ENCODE data around the gene KCTD19. TPM values are rescaled to one million over a fixed set of nuclear protein-coding genes. Genes with fewer than 3 reads are reported as not detected.
A peak's percentile ranks its signal among the peaks of the same experiment; 100 is the strongest.

KCTD19 gene
- total RNA-seq, 1 donor from 2014 or later, result not detected

- no peak for DNase-seq (ENCODE audit: low spot score)
Observed at GRCh38 chr16:67283039-67283825, 43.3 kb downstream of the KCTD19 start.

DNA sequence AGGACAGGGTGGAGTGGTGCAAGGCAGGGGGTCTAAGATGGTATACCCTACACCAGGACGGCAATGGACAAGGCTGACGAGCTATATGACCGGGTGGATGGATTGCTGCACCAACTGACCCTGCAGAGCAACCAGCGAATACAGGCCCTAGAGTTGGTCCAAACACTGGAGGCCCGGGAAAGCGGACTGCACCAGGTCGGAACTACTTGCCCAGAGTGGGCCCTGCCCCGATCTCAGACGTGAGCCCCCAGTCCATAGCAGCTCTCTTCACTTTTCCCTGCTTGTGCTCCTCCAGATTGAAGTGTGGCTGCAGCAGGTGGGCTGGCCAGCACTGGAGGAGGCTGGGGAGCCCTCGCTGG lies 44.1 kb downstream of the KCTD19 start:
- no peak for DNase-seq (ENCODE audit: low spot score)

DNA sequence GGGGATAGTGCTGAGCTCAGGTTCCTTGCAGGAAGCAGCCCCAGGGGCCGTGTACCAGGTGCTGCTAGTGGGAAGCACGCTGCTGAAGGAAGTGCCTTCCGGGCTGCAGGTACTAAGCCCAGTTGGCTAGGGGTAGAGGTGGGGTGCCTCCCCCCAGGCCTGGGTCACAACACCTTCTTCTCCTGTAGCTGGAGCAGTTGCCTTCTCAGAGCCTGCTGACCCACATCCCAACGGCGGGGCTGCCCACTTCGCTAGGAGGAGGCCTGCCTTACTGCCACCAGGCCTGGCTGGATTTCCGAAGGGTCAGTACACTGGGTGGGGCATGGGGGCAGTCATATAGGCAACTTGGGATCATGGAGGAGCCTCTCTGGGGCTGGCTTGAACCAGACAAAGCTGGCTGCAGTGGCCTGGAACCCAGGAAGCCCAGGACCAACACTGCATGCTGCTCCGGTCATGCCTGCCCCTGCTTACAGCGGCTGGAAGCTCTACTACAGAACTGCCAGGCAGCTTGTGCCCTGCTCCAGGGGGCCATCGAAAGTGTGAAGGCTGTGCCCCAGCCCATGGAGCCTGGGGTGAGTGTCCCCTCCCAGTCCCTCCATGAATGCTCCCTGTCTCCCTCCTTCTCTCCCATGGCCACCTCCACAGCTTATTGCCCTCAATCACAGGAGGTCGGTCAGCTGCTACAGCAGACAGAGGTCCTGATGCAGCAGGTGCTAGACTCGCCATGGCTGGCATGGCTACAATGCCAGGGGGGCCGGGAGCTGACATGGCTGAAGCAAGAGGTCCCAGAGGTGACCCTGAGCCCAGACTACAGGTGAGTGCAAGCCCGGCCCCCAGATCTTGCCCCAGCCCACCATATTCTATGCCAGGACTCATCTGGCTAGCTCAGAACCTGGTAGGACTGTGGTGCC lies 44.8 kb downstream of the KCTD19 start:
- DNase-seq (ENCODE audit: low spot score), result no peak

DNA sequence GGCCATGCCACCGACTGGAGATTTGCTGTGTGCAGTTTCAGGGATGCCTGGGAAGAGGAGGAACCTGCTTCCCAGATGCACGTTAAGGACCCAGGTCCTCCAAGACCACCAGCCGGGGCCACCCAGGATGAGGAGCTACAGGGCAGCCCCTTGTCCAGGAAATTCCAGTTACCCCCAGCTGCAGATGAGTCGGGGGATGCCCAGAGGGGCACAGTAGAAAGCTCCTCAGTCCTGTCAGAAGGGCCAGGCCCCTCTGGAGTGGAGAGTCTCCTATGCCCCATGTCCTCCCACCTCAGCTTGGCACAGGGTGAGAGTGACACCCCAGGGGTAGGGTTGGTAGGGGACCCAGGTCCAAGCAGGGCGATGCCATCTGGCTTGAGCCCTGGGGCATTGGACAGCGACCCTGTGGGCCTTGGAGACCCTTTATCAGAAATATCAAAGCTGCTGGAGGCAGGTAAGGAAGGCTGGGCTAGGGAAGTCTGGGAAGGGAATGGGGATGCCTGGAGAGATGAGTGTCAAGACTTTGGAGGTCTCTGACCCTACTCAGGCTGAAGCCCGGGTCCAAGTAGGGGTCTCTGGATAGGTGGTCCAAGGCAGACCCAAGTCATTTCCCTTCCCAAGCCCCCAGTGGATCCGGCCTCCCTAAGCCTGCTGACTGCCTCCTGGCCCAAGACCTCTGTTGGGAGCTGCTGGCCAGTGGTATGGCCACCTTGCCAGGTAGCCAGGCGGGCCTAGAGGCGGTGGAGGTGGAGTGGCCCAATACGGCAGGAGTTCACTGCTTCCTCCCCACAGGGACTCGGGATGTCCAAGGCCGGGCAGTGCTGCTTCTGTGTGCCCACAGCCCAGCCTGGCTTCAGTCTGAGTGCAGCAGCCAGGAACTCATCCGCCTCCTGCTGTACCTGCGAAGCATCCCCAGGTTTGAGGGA lies 46.2 kb downstream of the KCTD19 start:
- DNase-seq (ENCODE audit: low spot score), result no peak

DNA sequence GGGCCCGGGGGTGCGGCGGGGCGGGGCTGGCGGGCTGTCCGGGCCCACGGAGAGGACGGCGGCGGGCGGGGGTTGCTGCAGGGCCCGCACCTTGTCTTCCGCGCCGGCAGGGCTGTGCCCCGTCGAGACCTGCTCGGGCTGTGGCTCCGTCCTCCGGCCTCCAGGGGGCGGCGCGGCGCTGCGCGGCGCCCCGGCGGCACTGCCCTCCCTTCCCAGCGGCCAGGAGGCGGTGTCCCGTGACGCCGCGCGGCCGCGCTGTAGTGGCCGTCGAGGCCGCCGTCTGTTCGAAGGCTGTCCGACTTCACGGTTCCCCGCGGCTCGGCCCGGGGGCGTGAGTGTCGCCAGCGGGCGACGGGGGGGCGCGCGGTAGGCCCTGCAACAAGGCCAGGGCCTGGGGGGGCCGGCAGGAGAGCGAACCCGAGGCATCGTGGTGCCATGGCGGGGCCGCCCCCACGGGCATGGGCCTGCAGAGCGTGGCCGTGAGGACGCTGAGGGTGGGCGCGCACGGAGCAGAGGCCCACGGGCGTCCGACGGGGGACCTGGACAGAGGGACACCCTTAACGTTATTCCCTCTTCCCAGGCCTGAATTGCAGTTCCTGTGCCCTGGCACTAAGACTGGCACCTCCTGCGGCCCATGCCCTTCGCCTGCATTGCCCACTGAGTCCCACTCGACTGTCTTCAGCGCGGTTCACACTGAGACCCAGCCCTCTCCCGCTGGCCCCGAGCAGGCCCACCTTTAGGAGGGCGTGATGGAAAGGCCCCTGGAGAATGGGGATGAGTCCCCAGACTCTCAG lies 47.0 kb downstream of the KCTD19 start, which contains the start of gene PLEKHG4:
TSS of gene PLEKHG4 (plus strand) at position 237 of the 794 bp plus-strand sequence. CDS start at position 750, 513 bp downstream.
- peak; percentile 70 for DNase-seq (ENCODE audit: low spot score)

- no peak for DNase-seq (ENCODE audit: low spot score)
Observed at GRCh38 chr16:67278773-67279295, 47.7 kb downstream of the KCTD19 start.

DNA sequence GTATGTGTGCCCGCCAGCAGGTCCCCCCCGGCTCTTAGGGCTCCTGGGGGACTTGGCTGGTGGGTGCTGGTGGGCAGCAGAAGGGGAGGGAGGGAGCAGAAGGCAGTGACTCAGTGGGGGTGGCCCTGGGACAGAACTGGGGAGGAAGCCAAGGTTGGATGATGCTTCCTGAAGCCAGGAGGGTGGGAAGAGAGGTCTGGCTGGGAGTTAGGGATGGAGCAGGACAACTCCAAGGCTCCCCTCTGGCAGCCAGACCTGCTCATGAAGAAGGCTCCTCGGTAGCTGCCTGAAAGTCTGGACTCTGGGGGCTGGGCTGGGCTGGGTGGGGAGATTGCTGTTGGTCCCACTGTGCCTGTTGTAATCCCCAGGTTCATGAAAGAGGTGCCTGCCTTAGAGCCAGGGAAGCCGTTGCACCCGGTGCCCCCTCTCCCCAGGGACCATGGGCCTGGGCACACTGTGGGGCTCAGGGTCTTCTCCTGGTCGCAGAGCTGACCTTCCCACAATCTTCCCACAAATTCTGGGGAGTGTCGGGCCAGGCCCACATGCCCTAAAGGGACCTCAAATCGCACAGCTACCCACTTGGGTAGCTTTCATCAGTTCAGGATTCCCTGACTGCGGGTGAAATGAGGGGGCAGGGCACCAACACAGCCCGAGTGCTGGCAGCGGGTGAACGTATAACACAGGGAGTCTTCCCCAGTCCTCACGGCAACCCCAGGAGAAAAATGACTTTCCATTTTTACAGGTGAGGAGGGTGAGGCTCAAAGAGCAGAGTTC lies 48.4 kb downstream of the KCTD19 start:
- DNase-seq (ENCODE audit: low spot score), result no peak

DNA sequence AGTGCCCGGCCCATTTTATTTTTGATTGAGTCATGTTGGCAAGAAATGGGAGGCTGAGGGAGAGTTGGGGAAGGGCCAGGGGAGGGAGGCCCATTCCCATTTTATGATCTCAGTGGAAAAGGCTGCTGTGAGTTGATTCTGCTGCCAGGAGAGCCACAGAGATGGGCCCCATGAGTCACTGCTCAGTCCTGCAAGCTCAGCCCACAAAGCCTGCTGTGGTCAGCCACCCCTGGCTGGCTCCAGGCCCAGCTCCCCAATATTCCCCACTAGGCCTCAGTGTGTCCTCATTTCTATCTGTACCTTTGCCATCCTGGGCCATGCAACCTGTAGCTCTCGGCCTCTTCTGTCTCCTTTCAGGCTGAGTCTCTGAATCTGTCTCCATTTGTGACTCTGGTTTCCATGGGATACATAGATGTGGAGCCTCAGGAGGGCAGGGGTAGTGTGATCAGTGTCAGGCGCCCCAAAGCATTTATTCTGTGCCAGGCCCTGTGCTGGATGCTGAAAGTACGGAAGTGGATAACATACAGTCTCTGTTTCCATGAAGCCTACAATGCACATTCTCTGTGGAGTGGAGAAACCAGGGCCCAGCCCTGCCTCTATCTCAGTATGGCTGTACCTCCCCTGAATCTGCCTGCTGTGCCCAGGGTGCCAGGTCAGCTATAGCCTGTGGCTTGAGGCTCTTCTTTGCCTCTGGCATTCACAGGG lies 49.1 kb downstream of the KCTD19 start:
- DNase-seq (ENCODE audit: low spot score), result no peak

- no peak for DNase-seq (ENCODE audit: low spot score)
Observed at GRCh38 chr16:67275321-67275720, 51.2 kb downstream of the KCTD19 start.

DNA sequence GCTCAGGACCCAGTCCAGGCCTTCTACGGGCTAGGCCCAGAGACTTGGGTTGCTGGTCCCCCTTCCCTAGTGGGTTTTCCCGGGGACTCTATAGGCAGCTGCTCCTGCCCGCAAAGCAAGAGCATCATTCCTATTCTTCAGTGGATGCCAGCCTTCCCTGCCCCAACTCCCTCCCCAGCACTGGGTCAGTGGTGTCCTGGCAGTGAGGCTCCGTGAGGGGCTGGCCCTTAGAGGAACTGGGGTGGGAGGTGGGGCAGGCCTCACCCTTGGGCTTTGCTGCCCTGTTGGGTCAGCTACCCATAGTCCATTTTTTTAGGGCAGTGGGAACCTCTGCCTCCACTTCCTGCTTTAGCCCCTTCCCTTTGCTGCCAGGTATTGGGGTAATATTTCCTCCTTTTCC lies 55.1 kb downstream of the KCTD19 start:
- DNase-seq (ENCODE audit: low spot score), result no peak

DNA sequence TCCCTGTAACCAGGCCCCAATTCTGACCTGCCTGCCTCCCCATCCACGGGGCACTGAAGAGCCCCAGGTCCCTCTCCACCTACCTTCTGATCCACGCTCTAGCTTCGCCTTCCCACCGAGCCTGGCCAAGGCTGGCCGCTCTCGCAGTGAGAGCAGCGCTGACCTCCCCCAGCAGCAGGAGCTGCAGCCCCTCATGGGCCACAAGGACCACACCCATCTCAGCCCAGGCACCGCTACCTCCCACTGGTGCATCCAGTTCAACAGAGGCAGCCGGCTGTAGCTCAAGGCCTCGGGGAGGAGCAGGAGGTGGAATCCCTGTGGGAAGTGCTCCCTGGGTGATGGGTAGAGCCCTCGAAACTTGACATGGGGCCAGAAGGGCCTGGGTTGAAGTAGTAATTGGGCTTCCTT lies 55.6 kb downstream of the KCTD19 start:
- DNase-seq (ENCODE audit: low spot score), result no peak

DNA sequence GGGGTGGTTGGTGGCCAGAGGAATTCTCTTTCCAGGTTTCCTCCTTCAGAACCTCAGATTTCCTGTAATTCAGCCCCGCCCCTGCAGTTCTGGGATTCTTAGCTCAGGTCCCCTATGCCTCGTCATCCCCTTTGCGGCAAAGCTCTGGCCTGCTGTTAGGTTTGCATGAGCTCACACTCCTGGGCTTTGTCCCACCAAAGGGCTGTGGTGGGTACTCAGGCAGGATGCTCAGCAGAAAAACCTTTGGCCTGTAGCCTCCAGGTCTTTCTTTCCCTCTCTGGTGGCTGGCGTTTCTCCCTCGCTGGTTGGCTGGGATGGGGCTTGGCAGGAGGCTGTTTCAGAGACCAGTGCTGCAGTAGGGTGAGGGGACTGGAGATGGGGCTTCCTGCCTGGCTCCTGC lies 56.8 kb downstream of the KCTD19 start:
- no peak for DNase-seq (ENCODE audit: low spot score)

GRCh38 chr16:67268136-67268579 lies 58.4 kb downstream of the KCTD19 start:
- DNase-seq (ENCODE audit: low spot score), result no peak

DNA sequence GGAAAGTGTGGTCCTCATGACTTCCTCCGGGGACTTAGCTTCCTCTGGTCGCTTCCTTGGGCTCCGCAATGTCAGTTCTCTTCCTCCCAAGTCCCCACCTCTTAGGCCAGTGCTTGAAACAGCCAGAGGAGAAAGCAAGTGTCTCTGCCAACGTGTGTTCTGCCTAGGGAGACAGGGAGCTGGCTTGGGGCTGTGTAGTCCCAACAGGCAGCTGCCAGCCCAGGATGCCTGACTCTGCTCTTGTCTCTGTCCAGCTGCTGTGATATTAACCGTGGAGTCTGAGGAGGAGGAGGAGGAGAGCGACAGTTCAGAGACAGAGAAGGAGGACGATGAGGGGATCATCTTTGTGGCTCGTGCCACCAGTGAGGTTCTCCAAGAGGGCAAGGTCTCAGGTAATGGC lies 60.7 kb downstream of the KCTD19 start:
- no peak for DNase-seq (ENCODE audit: low spot score)

- DNase-seq (ENCODE audit: low spot score), result no peak
Observed at GRCh38 chr16:67264866-67265265, 61.7 kb downstream of the KCTD19 start.

- no peak for DNase-seq (ENCODE audit: low spot score)
Observed at GRCh38 chr16:67264277-67264676, 62.3 kb downstream of the KCTD19 start.

- DNase-seq (ENCODE audit: low spot score), result no peak
Observed at GRCh38 chr16:67263201-67263600, 63.3 kb downstream of the KCTD19 start.

GRCh38 chr16:67260426-67261063 lies 66.0 kb downstream of the KCTD19 start:
- DNase-seq (ENCODE audit: low spot score), result no peak

GRCh38 chr16:67259705-67260104 lies 66.8 kb downstream of the KCTD19 start:
- DNase-seq (ENCODE audit: low spot score), result no peak

All from ureter (tissue), 1 donor.